HEK293 (cell line): ENCODE data around the gene SORBS2.

Experiments
- CTCF ChIA-PET: fragments of 350-600 bp; formaldehyde crosslinking; extraction: SDS; loops from one replicate; lab custom pipeline; 2021; ENCODE audit warnings: antibody characterized with exemption; lab: Yijun Ruan, JAX
- POLR2A ChIA-PET: fragments of 300-600 bp; formaldehyde crosslinking; extraction: SDS; loops from one replicate; lab custom pipeline; 2020; ENCODE audit warnings: antibody characterized with exemption, inconsistent platforms; lab: Yijun Ruan, JAX
- H3K27ac ChIP-seq: fragments of 200-500 bp; sonication (Bioruptor generic); 2 replicates; pipeline ENCODE4 v1.5.1; 2014; ENCODE audit warnings: low read depth, low read length, control low read depth, inconsistent platforms; ENCODE audit errors: extremely low read depth
- H3K36me3 ChIP-seq, 2 experiments: fragments of 200-500 bp in 1 of 2; sonication (Bioruptor generic) in 1 of 2; 1 replicate in 1 of 2; 2 replicates in 1 of 2; pipeline ENCODE4 v1.5.1; 2014 to 2017; ENCODE audit warnings: inconsistent platforms in 2 of 2, low read length in 2 of 2; ENCODE audit not compliant: control insufficient read depth in 2 of 2, insufficient read depth in 1 of 2
- H3K4me1 ChIP-seq: fragments of 200-500 bp; sonication (Bioruptor generic); 2 replicates; pipeline ENCODE4 v1.5.1; 2014; ENCODE audit warnings: mild to moderate bottlenecking, low read length, inconsistent platforms; ENCODE audit not compliant: control insufficient read depth, insufficient read depth
- H3K4me3 ChIP-seq: 2 replicates; pipeline ENCODE4 v1.5.1; 2011; ENCODE audit warnings: low read depth, mild to moderate bottlenecking, control low read depth, low read length, moderate library complexity
- H3K9me3 ChIP-seq: fragments of 200-500 bp; sonication (Bioruptor generic); 2 replicates; pipeline ENCODE4 v1.5.1; 2014; ENCODE audit warnings: low read depth, low read length, inconsistent platforms; ENCODE audit not compliant: control insufficient read depth, insufficient read depth
- BCL11B ChIP-seq: fragments of 450-650 bp; formaldehyde crosslinking; IDR thresholded peaks from 2 replicates; pipeline ENCODE4 v1.5.1; 2016; ENCODE audit warnings: low read depth, missing biosample characterization, missing genetic modification characterization
- GLI2 ChIP-seq: fragments of 450-650 bp; formaldehyde crosslinking; IDR thresholded peaks from 2 replicates; pipeline ENCODE4; 2017; ENCODE audit warnings: missing biosample characterization, missing genetic modification characterization, low read depth, borderline replicate concordance
- GLI4 ChIP-seq: fragments of 450-650 bp; formaldehyde crosslinking; IDR thresholded peaks from 2 replicates; pipeline ENCODE4 v1.5.1; 2016; ENCODE audit warnings: missing biosample characterization, missing genetic modification characterization
- REPIN1 ChIP-seq: fragments of 450-650 bp; formaldehyde crosslinking; IDR thresholded peaks from 2 replicates; pipeline ENCODE4 v1.5.1; 2017; ENCODE audit warnings: missing biosample characterization, missing genetic modification characterization, low read depth
- ZFP69B ChIP-seq: fragments of 450-650 bp; formaldehyde crosslinking; IDR thresholded peaks from 2 replicates; pipeline ENCODE4 v1.5.1; 2016; ENCODE audit warnings: missing biosample characterization, missing genetic modification characterization
- ZNF121 ChIP-seq: fragments of 450-650 bp; formaldehyde crosslinking; IDR thresholded peaks from 2 replicates; pipeline ENCODE4 v1.5.1; 2016; ENCODE audit warnings: missing biosample characterization, missing genetic modification characterization
- ZNF16 ChIP-seq: fragments of 450-650 bp; formaldehyde crosslinking; IDR thresholded peaks from 2 replicates; pipeline ENCODE4 v1.5.1; 2016; ENCODE audit warnings: low read depth, missing biosample characterization, missing genetic modification characterization
- ZNF274 ChIP-seq, 2 experiments: fragments of 200-500 bp in 1 of 2; fragments of 450-650 bp in 1 of 2; sonication (Bioruptor generic) in 1 of 2; formaldehyde crosslinking in 1 of 2; IDR thresholded peaks; 2 replicates each; pipeline versions ENCODE4 v1.5.1 to v1.6.1; 2014 to 2016; ENCODE audit warnings: borderline replicate concordance in 1 of 2, inconsistent platforms in 1 of 2, low read length in 1 of 2, missing biosample characterization in 1 of 2, missing genetic modification characterization in 1 of 2
- ZNF48 ChIP-seq: fragments of 450-650 bp; formaldehyde crosslinking; IDR thresholded peaks from 2 replicates; pipeline ENCODE4 v1.5.1; 2016; ENCODE audit warnings: missing biosample characterization, missing genetic modification characterization
- ZNF530 ChIP-seq: fragments of 450-650 bp; formaldehyde crosslinking; IDR thresholded peaks from 2 replicates; pipeline ENCODE4 v1.5.1; 2016; ENCODE audit warnings: low read depth, missing biosample characterization, missing genetic modification characterization
- ZNF623 ChIP-seq: fragments of 450-650 bp; formaldehyde crosslinking; IDR thresholded peaks from 2 replicates; pipeline ENCODE4 v1.5.1; 2016; ENCODE audit warnings: missing biosample characterization, missing genetic modification characterization
- ZNF654 ChIP-seq: fragments of 450-650 bp; formaldehyde crosslinking; IDR thresholded peaks from 2 replicates; pipeline ENCODE4 v1.5.1; 2016; ENCODE audit warnings: low read depth, missing biosample characterization, missing genetic modification characterization
- ZNF768 ChIP-seq: fragments of 450-650 bp; formaldehyde crosslinking; IDR thresholded peaks from 2 replicates; pipeline ENCODE4 v1.5.1; 2018; ENCODE audit warnings: missing biosample characterization, mild to moderate bottlenecking, missing genetic modification characterization
- ZNF792 ChIP-seq: fragments of 450-650 bp; formaldehyde crosslinking; IDR thresholded peaks from 2 replicates; pipeline ENCODE4 v1.5.1; 2016; ENCODE audit warnings: missing biosample characterization, missing genetic modification characterization
- TF ChIP-seq, protein P1 (sequence below): fragments of 450-650 bp; formaldehyde crosslinking; IDR thresholded peaks from 2 replicates; pipeline ENCODE4 v1.5.1; 2017; ENCODE audit warnings: missing biosample characterization, missing genetic modification characterization
- TF ChIP-seq, protein P2 (sequence below): fragments of 450-650 bp; formaldehyde crosslinking; optimal IDR thresholded peaks from 2 replicates; pipeline ENCODE3; 2016; ENCODE audit warnings: missing biosample characterization, mild to moderate bottlenecking, missing genetic modification characterization
- TF ChIP-seq, protein P3 (sequence below): fragments of 450-650 bp; formaldehyde crosslinking; IDR thresholded peaks from 2 replicates; pipeline ENCODE4 v1.5.1; 2016; ENCODE audit warnings: missing biosample characterization, missing genetic modification characterization

The SORBS2 gene

DNA sequence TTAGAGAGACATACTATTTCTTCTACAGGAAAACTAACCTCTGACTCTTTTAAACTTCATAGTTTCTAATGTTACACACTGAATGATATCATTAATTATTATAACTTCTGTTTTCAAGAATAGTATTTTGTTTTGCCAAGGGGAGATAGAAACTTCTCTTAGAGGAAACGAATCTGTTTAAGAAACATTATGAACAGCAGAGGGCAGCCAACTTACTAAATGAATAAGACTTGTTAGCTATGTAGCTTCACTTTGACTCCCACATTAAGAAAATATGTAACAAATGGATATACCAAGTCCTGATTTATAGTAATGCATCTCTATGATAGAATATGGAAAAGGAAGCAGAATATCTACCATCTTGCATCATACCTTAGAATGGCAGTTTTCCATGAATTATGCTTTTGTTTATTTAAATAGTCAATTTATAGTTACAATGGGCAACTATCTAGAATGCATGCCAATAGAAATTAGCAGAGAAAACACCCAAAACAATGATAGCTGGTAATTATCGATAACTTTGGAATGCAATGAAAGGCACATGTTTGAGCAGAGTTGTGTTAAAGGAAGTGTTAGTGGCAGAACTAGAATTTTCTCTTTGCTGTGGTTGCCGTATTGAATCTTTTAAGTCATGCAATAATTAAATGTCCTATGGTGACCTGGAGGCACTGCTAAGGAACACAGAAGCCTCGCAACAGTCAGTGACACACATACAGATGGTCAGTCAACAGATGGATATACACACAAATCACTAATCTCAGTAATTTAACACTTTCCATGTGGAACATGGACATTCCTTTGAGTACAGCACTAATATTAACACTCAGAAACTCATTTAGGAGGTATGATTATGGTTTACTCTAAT lies 171.0 kb downstream of the SORBS2 start:
- no peaks in the 10 kb centered on the region for H3K9me3 ChIP-seq
- H3K27ac ChIP-seq: no peak overlapping the region
- ChIA-PET CTCF (interaction anchor here (0.6 to 4.8 kb wide), 17 partner anchors 14 to 578 kb away, joined by 3 to 44 read pairs (median 3); partner anchors contain the start of gene SORBS2), POLR2A (no interaction called here)
- TF ChIP-seq, protein P1, sequence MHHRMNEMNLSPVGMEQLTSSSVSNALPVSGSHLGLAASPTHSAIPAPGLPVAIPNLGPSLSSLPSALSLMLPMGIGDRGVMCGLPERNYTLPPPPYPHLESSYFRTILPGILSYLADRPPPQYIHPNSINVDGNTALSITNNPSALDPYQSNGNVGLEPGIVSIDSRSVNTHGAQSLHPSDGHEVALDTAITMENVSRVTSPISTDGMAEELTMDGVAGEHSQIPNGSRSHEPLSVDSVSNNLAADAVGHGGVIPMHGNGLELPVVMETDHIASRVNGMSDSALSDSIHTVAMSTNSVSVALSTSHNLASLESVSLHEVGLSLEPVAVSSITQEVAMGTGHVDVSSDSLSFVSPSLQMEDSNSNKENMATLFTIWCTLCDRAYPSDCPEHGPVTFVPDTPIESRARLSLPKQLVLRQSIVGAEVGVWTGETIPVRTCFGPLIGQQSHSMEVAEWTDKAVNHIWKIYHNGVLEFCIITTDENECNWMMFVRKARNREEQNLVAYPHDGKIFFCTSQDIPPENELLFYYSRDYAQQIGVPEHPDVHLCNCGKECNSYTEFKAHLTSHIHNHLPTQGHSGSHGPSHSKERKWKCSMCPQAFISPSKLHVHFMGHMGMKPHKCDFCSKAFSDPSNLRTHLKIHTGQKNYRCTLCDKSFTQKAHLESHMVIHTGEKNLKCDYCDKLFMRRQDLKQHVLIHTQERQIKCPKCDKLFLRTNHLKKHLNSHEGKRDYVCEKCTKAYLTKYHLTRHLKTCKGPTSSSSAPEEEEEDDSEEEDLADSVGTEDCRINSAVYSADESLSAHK (tag by site-specific recombination): peak; percentile 37; the same call in 1 of the 2 replicates
- TF ChIP-seq BCL11B (tag by site-specific recombination): no peak
- peak; percentile 53 for TF ChIP-seq ZNF654
- no peak overlapping the region for H3K4me3 ChIP-seq
- no peaks in the 10 kb centered on the region for H3K36me3 ChIP-seq
- no peaks in the 10 kb centered on the region for H3K4me1 ChIP-seq

DNA sequence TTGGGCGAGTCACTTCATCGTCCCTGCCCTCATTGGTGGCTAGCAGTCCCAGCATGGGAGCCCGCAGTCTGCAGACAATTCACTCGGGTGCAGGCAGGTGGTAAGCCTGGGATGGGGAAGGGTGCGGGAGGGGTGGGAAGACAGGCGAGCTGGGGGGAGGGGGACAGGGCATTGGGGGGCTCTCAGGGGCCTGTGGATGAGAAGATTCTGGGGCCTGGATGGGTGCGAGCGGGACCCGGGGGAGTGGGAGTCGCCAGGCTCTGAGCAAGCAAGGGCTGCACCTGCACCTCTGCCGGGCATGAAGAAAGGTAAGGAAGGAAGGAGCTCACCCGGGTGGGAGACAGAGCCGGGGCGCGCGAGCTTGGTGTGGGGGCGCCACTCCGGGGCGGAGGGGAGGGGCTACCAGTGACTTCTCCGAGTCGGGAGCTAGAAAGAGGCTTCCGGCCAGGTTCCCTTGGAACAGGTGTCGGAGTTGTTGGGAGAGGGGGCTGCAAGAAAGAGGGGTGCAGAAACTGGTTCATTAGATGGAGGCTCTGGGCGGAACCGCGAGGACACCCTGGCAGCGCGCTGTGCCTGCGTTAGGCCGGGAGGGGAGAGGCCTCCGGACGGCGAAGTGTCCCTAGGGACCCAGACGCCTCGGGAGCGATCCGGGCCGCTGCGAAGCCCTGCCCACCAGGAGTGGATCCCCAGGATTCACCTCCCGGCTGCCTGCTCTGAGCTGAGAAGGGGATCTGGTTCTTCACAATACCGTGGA lies 173.3 kb downstream of the SORBS2 start:
- ChIA-PET POLR2A (interaction anchor here (0.5 kb wide), 1 partner anchor 258 kb away, joined by 6 read pairs; no protein-coding TSS in a partner anchor), CTCF (interaction anchor here (0.9 to 4.8 kb wide), 3 partner anchors 253 to 400 kb away, joined by 3 to 44 read pairs (median 12); no protein-coding TSS in a partner anchor)
- H3K9me3 ChIP-seq: no peaks in the 10 kb centered on the region
- no peaks in the 10 kb centered on the region for H3K36me3 ChIP-seq
- no peaks in the 10 kb centered on the region for H3K4me1 ChIP-seq
- no peak overlapping the region for H3K27ac ChIP-seq
- no peak for TF ChIP-seq ZNF623 (tag by site-specific recombination)
- TF ChIP-seq ZNF48: no peak
- no peak for TF ChIP-seq ZNF121 (tag by site-specific recombination)
- TF ChIP-seq REPIN1 (tag by site-specific recombination): no peak
- H3K4me3 ChIP-seq: no peak overlapping the region

DNA sequence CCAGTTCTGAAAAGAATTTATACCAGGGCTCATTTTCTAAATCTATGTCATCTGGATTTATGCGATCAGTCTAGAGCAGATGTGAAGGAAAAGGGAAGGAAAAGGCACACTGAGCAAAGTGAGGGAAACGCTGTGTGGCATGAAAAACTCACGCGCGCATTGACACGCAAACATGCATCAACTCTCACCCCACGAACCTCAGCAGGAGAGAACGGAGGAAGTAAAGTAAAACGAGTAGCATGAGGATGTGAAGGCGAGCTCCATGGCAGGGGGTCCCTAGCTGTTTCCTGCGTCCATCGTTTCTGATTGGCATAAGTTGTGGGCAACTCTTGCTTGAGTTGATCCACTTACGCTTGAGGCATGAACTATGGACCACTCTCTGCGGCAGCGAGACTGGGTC lies 173.9 kb downstream of the SORBS2 start:
- ChIA-PET POLR2A (no interaction called here), CTCF (no interaction called here)
- Histone ChIP-seq H3K27ac (no peak overlapping the region), H3K9me3 (no peaks in the 10 kb centered on the region), H3K4me1 (no peaks in the 10 kb centered on the region), H3K36me3 (no peaks in the 10 kb centered on the region), H3K4me3 (no peak overlapping the region)
- no peak for TF ChIP-seq ZNF530
- TF ChIP-seq, protein P2, sequence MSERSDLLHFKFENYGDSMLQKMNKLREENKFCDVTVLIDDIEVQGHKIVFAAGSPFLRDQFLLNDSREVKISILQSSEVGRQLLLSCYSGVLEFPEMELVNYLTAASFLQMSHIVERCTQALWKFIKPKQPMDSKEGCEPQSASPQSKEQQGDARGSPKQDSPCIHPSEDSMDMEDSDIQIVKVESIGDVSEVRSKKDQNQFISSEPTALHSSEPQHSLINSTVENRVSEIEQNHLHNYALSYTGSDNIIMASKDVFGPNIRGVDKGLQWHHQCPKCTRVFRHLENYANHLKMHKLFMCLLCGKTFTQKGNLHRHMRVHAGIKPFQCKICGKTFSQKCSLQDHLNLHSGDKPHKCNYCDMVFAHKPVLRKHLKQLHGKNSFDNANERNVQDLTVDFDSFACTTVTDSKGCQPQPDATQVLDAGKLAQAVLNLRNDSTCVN (tag by site-specific recombination): no peak
- TF ChIP-seq, protein P3, sequence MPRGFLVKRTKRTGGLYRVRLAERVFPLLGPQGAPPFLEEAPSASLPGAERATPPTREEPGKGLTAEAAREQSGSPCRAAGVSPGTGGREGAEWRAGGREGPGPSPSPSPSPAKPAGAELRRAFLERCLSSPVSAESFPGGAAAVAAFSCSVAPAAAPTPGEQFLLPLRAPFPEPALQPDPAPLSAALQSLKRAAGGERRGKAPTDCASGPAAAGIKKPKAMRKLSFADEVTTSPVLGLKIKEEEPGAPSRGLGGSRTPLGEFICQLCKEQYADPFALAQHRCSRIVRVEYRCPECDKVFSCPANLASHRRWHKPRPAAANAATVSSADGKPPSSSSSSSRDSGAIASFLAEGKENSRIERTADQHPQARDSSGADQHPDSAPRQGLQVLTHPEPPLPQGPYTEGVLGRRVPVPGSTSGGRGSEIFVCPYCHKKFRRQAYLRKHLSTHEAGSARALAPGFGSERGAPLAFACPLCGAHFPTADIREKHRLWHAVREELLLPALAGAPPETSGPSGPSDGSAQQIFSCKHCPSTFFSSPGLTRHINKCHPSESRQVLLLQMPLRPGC (tag by site-specific recombination): no peak
- no peak for TF ChIP-seq GLI2 (tag by site-specific recombination)
- no peak for TF ChIP-seq ZFP69B (tag by site-specific recombination)
- no peak for TF ChIP-seq ZNF274 (IDR thresholded peaks at IDR 0.05; ENCODE audit: low read length)
- no peak for TF ChIP-seq ZNF274 (tag by site-specific recombination; IDR thresholded peaks at IDR 0.05; ENCODE audit: borderline replicate concordance)
- no peak for TF ChIP-seq GLI4 (tag by site-specific recombination)
- no peak for TF ChIP-seq ZNF792 (tag by site-specific recombination)
- no peak for TF ChIP-seq ZNF16 (tag by site-specific recombination)
- no peak for TF ChIP-seq ZNF768 (tag by site-specific recombination)
